LNCAP (cell line): ENCODE measurements around the gene ZNF140.

Source experiments
- CTCF ChIP-seq: fragments of 450-650 bp; IDR thresholded peaks from 2 replicates; pipeline ENCODE4 v1.5.1; 2017; ENCODE audit warnings: mild to moderate bottlenecking

ZNF140 gene

DNA sequence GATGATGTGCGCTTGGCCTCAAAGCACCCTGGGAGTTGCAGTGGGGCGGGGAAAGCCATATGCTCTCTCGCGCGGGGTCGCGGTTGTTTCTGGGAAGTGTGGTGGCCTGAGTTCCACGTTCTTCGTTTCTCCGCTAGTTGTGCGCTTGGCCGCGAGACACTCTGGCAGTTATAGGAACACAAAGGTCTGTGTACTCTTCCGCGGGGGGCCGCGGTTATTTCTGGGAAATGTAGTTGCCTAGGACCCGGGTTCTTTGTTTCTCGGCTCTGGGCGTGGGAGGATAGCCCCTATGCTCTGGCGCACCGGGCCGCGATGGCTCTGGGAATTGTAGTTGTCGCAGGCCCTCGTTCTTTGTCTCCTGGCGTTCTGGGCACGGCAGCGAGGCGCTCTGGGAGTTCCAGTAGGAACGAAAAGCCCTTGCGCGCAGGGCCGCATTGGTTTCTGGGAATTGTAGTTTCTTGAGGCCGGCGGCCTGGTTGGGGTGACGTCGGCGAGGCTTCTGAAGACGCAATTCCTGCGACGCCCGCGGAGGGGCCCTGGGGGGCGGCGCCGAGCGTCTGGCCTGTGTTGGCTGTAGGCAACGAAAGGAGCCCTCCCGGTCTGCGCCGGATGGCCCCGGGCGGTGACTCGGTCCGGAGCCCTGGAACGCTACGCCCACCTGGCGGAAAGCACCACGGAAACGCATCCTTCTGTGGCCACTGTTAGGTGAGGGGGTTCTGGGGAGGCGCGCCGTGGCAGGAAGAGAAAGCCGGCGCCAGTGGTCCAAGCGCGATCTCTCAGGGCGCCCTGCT lies at the start of gene ZNF140:
TSS of gene ZNF140 (plus strand) at position 556 of the 791 bp plus-strand sequence. CDS start 398 bp downstream, outside the sequence.
- no peak for TF ChIP-seq CTCF

- no peak for TF ChIP-seq CTCF
Observed at GRCh38 chr12:133037207-133038005, 43.3 kb upstream of the ZNF140 start, which contains the start of gene ZNF84. Gene ZNF84, plus strand, starts transcription at chr12:133037509. Its CDS starts 3,959 bp downstream, at chr12:133041468.

GRCh38 chr12:133038118-133038709 lies 42.5 kb upstream of the ZNF140 start:
- no peak for TF ChIP-seq CTCF

- no peak for TF ChIP-seq CTCF
Observed at GRCh38 chr12:133046698-133047097, 34.0 kb upstream of the ZNF140 start.

DNA sequence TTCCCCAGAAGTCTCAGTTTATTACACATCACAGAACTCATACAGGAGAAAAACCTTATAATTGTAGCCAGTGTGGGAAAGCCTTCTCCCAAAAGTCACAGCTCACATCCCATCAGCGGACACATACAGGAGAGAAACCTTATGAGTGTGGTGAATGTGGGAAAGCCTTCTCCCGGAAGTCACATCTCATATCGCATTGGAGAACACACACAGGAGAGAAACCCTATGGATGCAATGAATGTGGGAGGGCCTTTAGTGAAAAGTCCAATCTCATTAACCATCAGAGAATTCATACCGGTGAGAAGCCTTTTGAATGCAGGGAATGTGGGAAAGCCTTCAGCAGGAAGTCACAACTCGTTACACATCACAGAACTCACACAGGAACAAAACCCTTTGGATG lies 23.3 kb upstream of the ZNF140 start:
- TF ChIP-seq CTCF: no peak

DNA sequence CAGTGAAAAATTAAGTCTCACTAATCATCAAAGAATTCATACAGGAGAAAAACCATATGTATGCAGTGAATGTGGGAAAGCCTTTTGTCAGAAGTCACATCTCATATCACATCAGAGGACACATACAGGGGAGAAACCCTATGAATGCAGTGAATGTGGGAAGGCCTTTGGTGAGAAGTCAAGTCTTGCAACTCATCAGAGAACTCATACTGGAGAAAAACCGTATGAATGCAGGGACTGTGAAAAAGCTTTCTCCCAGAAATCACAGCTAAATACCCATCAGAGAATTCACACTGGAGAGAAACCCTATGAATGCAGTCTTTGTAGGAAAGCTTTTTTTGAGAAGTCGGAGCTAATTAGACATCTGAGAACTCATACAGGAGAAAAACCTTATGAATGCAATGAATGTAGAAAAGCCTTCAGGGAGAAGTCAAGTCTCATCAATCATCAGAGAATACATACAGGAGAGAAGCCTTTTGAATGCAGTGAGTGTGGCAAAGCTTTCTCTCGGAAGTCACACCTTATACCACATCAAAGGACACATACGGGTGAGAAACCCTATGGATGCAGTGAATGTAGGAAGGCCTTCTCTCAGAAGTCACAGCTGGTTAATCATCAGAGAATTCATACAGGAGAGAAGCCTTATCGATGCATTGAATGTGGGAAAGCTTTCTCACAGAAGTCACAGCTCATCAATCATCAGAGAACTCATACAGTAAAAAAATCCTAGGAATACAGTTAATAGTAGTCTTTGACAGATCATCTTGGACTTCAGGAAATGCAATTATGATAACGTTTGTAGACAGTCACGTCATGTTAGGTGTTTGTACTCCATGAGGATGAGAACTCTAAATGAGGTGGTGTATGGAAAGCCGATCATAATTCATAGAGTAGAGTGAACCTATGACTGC lies 22.3 kb upstream of the ZNF140 start:
- no peak for TF ChIP-seq CTCF

GRCh38 chr12:133061954-133062353 lies 18.8 kb upstream of the ZNF140 start:
- TF ChIP-seq CTCF: no peak
